Posterior cingulate gyrus (tissue), 11 donors: ENCODE results near the gene CARD16.
A peak's percentile ranks its signal among the peaks of the same experiment; 100 is the strongest.
"Not testable (repeated sequence)": the region's sequence is repeated elsewhere in the genome, so short reads cannot be mapped to it uniquely, and the experiment has no call there.

ENCODE experiments used
- DNase-seq, 10 donors: peaks; one replicate each; pipeline versions ENCODE4 v3.0.0 to v3.0.0-alpha.2; 2020 to 2021; ENCODE audit warnings: mixed read lengths in 3 of 10
- intact Hi-C: fragments of 100-400 bp; cut with DNase I; formaldehyde crosslinking; loops from one replicate; pipeline ENCODE4 v1.15.1; 2023

Gene CARD16

DNA sequence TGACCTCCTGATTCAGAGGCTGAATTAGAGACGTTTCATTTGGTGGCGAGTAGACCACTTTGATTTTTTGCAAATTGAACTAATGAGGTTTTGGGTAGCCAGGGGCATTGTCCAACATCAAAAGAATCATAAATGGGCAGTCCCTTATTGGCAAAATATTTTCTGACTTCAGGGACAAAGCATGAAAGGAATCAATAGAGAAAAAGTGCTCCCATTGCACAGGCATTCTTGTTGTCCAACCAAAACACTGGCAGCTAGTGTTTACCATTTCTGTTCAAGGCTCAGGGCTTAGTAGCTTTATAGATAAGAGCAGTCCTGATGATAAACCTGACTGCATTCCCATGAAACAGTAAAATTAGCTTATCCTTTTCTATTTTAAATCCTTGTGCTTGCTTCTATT, 6.4 kb upstream of the CARD16 start:
- no peak for DNase-seq
- intact Hi-C loops, result no loop called here

DNA sequence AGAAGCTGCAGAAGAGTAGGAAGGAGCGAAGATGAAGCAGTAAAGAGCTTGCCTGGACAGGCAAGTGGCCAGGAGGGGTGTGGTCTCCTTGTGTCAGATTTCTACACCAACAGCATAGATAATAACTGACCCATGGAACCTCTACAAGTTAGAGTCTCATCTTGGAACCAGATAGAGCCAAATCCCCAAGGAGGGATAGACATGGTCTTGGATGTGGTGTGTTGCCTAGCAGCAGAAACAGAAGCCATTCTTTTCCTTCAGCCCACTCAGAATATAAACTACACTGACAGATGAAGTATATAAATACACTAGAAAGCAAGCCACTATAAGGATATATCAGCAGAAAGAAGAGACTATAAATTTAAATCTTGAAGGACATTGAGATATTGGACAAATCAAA, 4.3 kb upstream of the CARD16 start:
- DNase-seq, result no peak
- intact Hi-C loops, result no loop called here

- DNase-seq, result no peak
These were observed 1.9 kb upstream of the CARD16 start for GRCh38 chr11:105046898-105047579.

DNA sequence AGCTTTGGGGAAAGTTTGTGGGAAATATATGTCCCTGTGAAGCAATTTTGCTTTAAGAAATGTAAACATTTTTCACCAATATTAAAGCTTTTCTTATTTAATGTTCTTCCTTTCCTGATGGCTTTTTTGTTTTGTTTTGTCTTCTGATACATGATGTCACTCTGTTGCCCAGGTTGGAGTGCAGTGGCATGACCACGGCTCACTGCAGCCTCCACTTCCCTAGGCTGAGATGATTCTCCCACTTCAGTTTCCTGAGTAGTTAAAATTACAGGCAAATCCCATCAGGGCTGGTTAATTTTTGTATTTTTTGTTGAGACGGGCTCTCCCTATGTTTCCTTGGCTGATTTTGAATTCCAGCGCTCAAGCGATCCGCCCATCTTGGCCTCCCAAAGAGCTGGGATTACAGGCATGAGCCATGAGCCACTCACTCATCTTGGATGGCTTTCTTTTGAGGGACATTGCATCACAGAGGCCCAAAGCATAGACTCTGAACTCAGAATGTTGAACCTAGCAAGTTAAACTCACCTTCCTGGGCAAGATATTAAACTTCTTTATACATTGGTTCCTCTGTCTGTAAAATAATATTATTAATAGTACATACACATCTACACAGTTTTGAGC, 651 bp upstream of the CARD16 start:
- intact Hi-C loops, result no loop called here
- DNase-seq, result no peak

More at GRCh38 chr11:105046898-105047579, 1.9 kb upstream of the CARD16 start:
- intact Hi-C loops, result no loop called here

DNA sequence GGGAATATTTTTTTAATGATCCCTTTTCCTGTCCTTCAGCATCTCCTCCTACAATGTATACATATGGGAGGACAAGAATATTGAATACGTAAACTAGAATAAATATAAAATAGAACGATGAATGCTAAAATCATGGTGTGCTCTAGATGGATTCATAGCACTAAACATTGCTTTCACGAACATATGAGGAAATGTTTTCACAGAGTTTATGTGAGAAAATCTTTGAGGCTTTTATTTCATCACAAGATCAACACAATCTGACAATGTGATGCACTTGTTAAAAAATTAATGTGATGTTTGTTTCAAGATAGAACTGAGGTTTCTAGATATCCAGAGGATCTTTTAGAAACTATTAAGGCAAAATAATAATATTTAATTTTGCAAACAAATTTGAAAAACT, 3.0 kb downstream of the CARD16 start:
- DNase-seq, result no peak
- intact Hi-C loops, result no loop called here

GRCh38 chr11:105040703-105041102, 4.4 kb downstream of the CARD16 start:
- intact Hi-C loops, result no loop called here

GRCh38 chr11:105034813-105035620, 10.1 kb downstream of the CARD16 start, which contains the start of gene CASP1:
CASP1 (minus strand) TSS chr11:105035144; CDS start chr11:105035113, 31 bp downstream.
- DNase-seq, result no peak
- intact Hi-C loops, result no loop called here

More at GRCh38 chr11:105040703-105041102, 4.4 kb downstream of the CARD16 start:
- no peak for DNase-seq

DNA sequence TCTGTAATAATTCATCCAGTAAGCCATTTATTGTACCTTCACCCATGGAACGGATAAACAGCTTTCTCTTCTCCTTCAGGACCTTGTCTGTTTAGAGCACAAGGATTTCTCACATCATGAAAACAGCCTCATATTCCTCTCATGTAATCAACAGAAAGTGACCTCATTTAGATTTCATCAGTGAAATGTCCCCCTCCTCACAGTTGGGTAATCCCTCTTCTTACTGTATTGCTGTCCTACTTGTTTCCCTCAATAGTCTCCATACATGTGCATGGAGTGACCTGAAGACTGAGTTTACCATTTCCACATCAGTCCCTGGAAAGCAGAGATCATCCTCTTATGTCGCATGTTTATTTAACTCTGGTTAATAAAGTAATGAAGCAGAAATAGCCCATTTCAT, 10.7 kb downstream of the CARD16 start:
- intact Hi-C loops, DNase-seq: not testable (repeated sequence)

- DNase-seq, result no peak
- intact Hi-C loops, result no loop called here
These were observed 11.4 kb downstream of the CARD16 start for GRCh38 chr11:105033781-105034180.

DNA sequence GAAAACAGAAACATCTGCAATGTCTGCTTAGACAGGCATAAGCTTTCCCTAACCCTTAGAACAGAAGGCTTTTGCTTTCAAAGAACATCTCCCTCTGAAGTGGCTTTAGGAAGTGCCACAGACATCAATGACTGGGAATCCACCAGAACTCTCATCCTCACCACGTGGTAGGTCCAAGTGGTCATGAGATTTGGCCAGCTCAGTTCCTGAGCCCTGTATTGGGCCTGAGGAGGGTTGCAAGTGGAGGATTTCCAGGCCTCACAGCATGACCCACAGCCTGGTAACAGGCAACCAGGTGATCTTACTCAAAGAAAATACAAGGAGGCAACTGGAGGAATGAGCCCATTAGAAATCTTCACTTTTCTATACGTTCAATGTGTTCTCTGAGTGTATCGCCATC, 11.8 kb downstream of the CARD16 start:
- DNase-seq, result no peak
- intact Hi-C loops, result no loop called here

DNA sequence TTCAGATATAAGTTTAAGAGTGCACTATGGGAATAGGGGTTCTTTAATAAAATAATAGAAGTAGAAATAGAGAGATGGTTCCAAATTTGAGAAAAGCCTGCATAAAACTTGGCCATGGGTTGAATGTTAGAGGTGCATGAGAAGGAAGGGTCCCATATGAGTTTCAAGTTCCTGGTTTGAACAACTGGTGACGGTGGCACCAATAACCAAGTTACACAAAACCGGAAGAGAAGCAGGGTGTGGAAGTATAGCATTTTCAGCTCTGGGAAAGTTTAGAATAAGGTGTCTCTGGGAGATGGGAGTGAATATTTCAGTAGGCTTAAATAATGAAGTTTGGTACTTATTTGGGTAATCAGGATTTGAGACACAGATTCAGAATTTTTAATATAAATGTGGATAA, 12.6 kb downstream of the CARD16 start:
- intact Hi-C loops, result no loop called here
- no peak for DNase-seq

GRCh38 chr11:105027678-105028077, 17.5 kb downstream of the CARD16 start:
- intact Hi-C loops, result no loop called here
- no peak for DNase-seq

DNA sequence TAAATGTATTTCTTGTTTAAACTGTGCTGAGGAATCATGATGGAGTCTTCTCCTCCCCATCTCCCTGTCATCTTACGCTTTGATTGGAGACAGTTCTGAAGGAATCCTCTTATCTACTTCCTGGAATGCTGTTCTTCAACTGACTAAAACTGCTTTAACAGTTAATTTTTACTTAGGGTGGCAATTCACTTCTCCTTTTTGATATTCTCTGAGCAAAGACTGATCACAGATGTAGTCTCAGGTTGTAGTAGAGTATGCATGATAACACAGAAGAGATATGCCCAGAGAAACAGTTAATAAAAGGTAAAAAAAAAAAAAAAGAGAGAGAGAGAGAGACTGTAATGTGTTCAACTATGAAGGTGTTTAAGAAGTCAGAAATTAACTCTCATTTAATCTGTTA, 20.7 kb downstream of the CARD16 start:
- intact Hi-C loops, result no loop called here
- DNase-seq, result no peak

GRCh38 chr11:105023003-105023402, 22.1 kb downstream of the CARD16 start, which contains the start of gene CASP5:
CASP5 (minus strand) TSS chr11:105023168; CDS start chr11:105023136, 32 bp downstream.
- intact Hi-C loops, result no loop called here
- DNase-seq, result no peak

- intact Hi-C loops, result no loop called here
- DNase-seq, result no peak
These were observed 22.6 kb downstream of the CARD16 start for GRCh38 chr11:105022527-105022926.

- no peak for DNase-seq
- intact Hi-C loops, result no loop called here
These were observed 37.7 kb downstream of the CARD16 start for GRCh38 chr11:105007463-105007862.

GRCh38 chr11:105005451-105005845, 39.7 kb downstream of the CARD16 start:
- no peak for DNase-seq
- intact Hi-C loops, result no loop called here

DNA sequence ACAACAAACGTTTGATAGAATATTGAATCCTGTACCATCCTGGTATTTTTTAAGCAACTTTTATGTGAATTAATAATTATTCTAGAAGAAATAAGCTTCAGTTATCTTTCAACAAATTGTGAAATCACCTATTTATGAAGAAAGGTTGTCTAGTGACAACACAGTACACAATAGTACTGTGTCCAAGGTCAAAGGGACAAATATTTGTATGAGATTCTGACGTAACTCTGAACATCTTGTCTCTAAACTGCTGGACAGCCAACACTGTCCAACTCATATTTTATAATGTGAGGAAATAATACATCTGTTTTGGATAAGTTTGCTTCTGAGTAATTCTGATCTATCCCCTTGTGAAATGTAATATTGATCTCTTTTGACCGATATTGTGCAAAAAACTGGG, 41.1 kb downstream of the CARD16 start:
- intact Hi-C loops, result no loop called here
- DNase-seq, result no peak

GRCh38 chr11:105003151-105003550, 42.0 kb downstream of the CARD16 start:
- intact Hi-C loops, result no loop called here

DNA sequence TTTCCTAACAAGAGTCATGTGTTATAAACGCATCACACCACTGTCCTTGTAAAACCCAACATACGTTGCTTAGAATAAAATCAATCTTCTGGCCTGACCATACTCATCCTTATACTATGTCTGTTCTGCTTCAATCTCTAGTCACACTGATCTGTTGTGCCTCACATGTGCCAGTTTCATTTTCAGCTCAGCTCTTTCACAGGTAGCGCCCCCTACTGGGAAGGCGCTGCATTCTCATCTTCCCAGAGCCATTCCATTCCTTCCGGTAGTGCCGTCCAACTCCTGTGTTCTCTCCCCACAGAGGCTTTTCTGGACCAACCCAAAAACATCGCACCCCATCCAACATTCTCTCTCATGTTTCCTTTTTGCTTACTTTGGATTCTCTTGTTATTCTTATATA, 44.3 kb downstream of the CARD16 start:
- intact Hi-C loops, result no loop called here
- peak in 1 of 10 donors; percentile 28 for DNase-seq

More at GRCh38 chr11:105003151-105003550, 42.0 kb downstream of the CARD16 start:
- no peak for DNase-seq

GRCh38 chr11:105000167-105000566, 45.0 kb downstream of the CARD16 start:
- DNase-seq, result no peak
- intact Hi-C loops, result no loop called here
